Activated naive CD8-positive, alpha-beta T cell treated with anti-CD3 and anti-CD28 coated beads, Interleukin-2, amount 50 U/mL, for 24 hours (primary cell): ENCODE data around the gene RWDD4.
"Not testable (repeated sequence)": the region's sequence is repeated elsewhere in the genome, so short reads cannot be mapped to it uniquely, and the experiment has no call there.

Source experiments
- ATAC-seq: fragments of 150-1000 bp; cut with Tn5 transposase; one replicate; pipeline ENCODE4 v1.10.0; 2021
- DNase-seq: peaks from one replicate; pipeline ENCODE4 v3.0.0; 2021
- H3K27ac Mint-ChIP-seq: one replicate; pipeline ENCODE4 v1.8.0; 2021; ENCODE audit warnings: mild to moderate bottlenecking, mixed read lengths
- H3K27me3 Mint-ChIP-seq: one replicate; pipeline ENCODE4 v1.8.0; 2021; ENCODE audit warnings: mixed read lengths
- H3K36me3 Mint-ChIP-seq: one replicate; pipeline ENCODE4 v1.8.0; 2021; ENCODE audit warnings: low read depth, mixed read lengths
- H3K4me1 Mint-ChIP-seq: one replicate; pipeline ENCODE4 v1.8.0; 2021; ENCODE audit warnings: mixed read lengths
- H3K4me3 Mint-ChIP-seq: one replicate; pipeline ENCODE4 v1.8.0; 2021; ENCODE audit warnings: mild to moderate bottlenecking, moderate library complexity, mixed read lengths
- H3K9me3 Mint-ChIP-seq: one replicate; pipeline ENCODE4 v1.8.0; 2021; ENCODE audit warnings: mixed read lengths

Gene RWDD4

DNA sequence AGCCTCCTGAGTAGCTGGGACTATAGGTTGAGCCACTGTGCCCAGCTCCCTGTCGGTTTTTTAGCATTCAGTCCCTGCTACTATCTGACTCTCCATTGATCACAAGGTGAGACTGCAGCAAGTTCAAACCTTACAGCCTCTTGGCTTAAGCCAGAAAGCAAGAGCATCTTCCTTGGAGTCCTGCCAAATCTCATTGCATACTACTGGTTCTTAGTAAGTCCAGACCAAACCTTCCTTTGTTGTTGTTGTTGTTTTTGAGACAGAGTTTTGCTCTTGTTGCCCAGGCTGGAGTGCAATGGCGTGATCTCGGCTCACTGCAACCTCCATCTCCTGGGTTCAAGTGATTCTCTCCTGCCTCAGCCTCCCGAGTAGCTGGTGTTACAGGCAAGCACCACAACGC, 31.7 kb downstream of the RWDD4 start:
- H3K9me3 Mint-ChIP-seq, DNase-seq, H3K36me3 Mint-ChIP-seq, H3K4me1 Mint-ChIP-seq, H3K27ac Mint-ChIP-seq, ATAC-seq, H3K27me3 Mint-ChIP-seq, H3K4me3 Mint-ChIP-seq: not testable (repeated sequence)

DNA sequence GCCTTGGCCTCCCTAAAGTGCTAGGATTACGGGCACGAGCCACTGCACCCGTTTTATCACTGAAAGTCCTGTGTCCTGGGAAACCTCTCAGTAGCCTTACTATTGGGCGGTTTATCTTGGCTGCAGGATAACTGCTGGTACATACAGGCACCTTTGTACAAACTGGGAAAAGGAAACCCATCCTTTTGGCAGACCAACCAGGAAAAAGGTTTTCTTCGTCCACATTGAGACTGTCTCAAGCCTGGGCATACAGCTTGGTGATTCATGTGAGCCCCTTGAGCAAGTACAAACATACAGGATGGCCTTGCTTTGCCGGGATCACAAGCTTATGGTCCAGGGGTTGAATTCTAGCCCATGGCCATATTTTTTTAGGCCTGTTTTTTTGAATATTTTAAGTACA, 32.8 kb downstream of the RWDD4 start:
- ATAC-seq (no peak), DNase-seq (no peak)
- no peak overlapping the region for H3K27ac Mint-ChIP-seq
- no peaks in the 10 kb centered on the region for H3K36me3 Mint-ChIP-seq
- peaks cover 2% of the 10 kb centered on the region for H3K27me3 Mint-ChIP-seq
- H3K4me3 Mint-ChIP-seq, result no peak overlapping the region
- H3K9me3 Mint-ChIP-seq, result no peaks in the 10 kb centered on the region
- H3K4me1 Mint-ChIP-seq, result no peaks in the 10 kb centered on the region

DNA sequence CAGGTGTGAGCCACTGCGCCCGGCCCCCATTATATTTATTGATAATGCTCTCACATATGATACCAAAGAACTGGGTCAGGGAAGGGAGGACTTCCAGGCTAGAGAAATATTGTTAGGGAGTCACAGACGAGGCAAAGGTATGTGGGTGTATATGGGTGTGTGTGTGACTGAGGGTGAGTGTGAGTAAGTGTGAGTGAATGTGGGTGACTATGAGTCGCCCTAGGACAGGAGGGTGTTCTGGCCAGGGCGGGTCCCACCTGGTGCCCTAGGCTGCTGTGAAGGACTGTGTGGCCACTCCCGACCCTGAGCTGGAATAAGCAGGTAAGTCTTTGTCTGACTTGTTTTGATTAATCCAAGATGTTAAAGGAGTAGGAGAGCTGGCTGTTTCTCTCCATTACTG, 34.4 kb downstream of the RWDD4 start:
- H3K27ac Mint-ChIP-seq, result no peak overlapping the region
- no peak for ATAC-seq
- H3K9me3 Mint-ChIP-seq, result no peaks in the 10 kb centered on the region
- H3K36me3 Mint-ChIP-seq, result no peaks in the 10 kb centered on the region
- no peak overlapping the region for H3K4me3 Mint-ChIP-seq
- peaks cover 2% of the 10 kb centered on the region for H3K27me3 Mint-ChIP-seq
- no peak for DNase-seq
- no peaks in the 10 kb centered on the region for H3K4me1 Mint-ChIP-seq

DNA sequence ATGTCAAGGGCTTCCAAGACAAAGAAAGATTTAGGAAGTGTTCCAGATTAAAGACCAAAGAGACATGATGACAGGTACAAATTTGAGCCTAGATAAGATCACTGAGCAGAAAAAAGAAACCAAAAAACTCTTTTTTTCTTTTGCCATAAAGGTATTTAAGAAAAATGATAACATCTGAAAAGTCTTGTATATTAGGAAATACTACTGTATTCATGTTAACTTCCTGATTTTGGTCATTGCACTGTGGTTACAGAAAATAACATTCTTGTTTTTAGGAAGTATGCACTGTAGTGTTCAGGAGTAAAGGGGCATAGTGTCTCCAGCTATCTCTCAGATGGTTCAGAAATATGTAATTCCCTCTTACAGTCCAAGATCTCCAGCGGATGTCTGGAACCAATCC, 37.1 kb downstream of the RWDD4 start:
- H3K36me3 Mint-ChIP-seq, result no peaks in the 10 kb centered on the region
- no peak for ATAC-seq
- H3K27me3 Mint-ChIP-seq, result peaks cover 2% of the 10 kb centered on the region
- H3K4me3 Mint-ChIP-seq, result no peak overlapping the region
- no peak overlapping the region for H3K27ac Mint-ChIP-seq
- no peaks in the 10 kb centered on the region for H3K4me1 Mint-ChIP-seq
- no peaks in the 10 kb centered on the region for H3K9me3 Mint-ChIP-seq
- DNase-seq, result no peak

DNA sequence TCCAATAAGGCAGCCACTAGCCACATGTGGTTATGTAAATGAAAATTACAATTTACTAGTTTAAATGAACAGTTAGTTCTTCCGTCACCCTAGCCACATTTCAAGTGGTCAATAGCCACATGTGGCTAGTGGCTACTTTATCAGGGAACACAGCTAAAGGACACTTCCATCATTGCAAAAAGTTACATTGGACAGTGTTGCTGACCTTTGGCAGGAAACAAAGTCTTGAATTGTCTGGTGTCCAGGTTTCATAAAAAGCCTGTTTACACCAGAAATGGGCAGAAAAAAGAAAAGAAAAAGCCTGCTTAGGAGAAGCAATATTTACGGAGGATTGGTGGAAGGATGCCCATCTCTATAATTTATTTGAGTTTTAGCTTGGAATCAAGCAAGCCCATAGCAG, 38.6 kb downstream of the RWDD4 start:
- no peaks in the 10 kb centered on the region for H3K4me1 Mint-ChIP-seq

DNA sequence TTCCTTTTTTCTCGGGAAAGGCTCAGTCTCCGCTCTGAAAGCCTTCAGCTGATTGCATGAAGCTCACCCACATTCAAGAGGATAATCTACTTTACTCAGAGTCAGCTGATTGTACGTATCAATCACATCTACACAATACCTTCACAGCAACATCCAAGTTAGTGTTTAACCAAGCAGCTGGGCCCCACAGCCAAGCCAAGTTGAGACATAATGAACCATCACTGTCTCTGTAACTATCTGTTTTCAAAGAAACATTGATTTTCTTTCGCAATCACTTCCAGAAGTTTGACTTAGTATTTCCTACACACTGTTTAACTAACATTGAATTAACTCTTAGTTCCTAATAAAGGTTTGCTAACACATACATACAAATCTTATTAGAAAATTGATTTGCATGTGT, 40.3 kb downstream of the RWDD4 start:
- Mint-ChIP-seq H3K4me1 (no peaks in the 10 kb centered on the region), H3K27me3 (peaks cover 3% of the 10 kb centered on the region), H3K9me3 (no peaks in the 10 kb centered on the region), H3K36me3 (peaks cover 1% of the 10 kb centered on the region), H3K27ac (no peak overlapping the region), H3K4me3 (no peak overlapping the region)
- no peak for ATAC-seq
- no peak for DNase-seq

More for the DNA sequence above, 38.6 kb downstream of the RWDD4 start:
- peaks cover 3% of the 10 kb centered on the region for H3K27me3 Mint-ChIP-seq
- no peak overlapping the region for H3K4me3 Mint-ChIP-seq
- no peak overlapping the region for H3K27ac Mint-ChIP-seq
- peaks cover 1% of the 10 kb centered on the region for H3K36me3 Mint-ChIP-seq
- DNase-seq (no peak), ATAC-seq (no peak)
- H3K9me3 Mint-ChIP-seq, result no peaks in the 10 kb centered on the region

DNA sequence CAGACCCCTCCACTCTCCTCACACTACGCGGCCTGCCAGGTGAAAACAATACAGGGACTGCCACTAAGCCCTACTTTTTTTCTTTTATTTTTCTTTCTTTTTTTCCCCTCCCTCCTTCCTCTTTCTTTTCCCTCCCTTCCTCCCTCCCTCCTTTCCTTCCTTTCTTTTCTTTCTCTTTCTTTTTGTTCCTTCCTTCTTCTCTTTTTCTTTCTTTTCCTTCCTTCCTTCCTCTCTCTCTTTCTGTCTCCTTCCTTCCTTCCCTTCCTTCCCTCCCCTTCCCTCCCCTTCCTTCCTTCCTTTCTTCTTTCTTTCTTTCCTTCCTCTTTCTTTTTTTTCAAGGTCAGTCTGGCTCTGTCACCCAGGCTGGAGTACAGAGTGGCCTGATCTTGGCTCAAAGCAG, 41.9 kb downstream of the RWDD4 start:
- no peak for DNase-seq
- no peak for ATAC-seq
- Mint-ChIP-seq H3K27ac (no peak overlapping the region), H3K27me3 (peaks cover 1% of the 10 kb centered on the region), H3K4me1 (no peaks in the 10 kb centered on the region), H3K36me3 (peaks cover 1% of the 10 kb centered on the region), H3K9me3 (no peaks in the 10 kb centered on the region), H3K4me3 (no peak overlapping the region)

DNA sequence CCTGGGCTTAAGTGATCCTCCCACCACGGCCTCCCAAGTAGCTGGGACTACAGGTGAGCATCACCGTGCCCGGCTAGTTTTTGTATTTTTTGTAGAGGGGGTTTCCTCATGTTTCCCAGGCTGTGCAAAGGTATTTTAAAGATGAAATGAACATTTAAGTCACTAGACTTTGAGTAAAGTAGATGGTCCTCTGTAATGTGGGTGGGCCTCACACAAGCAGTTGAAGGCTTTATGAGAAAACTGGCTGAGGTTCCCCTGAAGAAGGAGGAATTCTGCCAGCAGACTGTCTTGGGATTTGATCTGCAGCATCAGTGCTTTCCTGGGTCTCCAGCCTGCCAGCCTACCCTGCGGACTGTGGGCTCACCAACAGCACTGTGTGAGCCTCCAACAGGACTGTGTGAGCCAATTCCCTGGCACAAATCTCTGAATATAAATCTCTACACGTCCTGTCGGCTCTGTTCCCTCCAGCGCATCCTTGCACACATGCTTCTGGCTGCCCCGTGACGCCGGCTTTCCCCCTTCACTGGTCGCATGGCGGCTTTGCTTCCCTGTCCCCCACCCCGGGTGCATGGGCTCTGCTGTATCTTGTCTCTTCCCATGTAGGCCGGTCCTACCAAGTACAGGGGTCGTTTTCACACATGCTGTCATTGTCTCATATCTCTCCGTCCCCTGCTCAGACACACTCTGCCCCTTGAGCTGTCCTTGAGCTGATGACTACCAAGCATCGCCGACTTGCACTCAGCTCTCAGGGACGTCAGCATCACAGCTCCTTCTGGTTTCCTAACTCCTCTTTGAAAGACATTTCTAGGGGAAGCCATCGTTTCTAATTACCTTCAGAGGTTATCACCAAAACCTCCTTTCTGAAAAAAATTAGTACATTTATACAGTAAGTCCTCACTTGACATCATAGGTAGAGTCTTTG, 46.4 kb downstream of the RWDD4 start:
- Mint-ChIP-seq H3K4me1 (no peaks in the 10 kb centered on the region), H3K27me3 (peaks cover 1% of the 10 kb centered on the region), H3K36me3 (peaks cover 1% of the 10 kb centered on the region), H3K9me3 (no peaks in the 10 kb centered on the region), H3K27ac (no peak overlapping the region), H3K4me3 (no peak overlapping the region)
- DNase-seq (no peak), ATAC-seq (no peak)

DNA sequence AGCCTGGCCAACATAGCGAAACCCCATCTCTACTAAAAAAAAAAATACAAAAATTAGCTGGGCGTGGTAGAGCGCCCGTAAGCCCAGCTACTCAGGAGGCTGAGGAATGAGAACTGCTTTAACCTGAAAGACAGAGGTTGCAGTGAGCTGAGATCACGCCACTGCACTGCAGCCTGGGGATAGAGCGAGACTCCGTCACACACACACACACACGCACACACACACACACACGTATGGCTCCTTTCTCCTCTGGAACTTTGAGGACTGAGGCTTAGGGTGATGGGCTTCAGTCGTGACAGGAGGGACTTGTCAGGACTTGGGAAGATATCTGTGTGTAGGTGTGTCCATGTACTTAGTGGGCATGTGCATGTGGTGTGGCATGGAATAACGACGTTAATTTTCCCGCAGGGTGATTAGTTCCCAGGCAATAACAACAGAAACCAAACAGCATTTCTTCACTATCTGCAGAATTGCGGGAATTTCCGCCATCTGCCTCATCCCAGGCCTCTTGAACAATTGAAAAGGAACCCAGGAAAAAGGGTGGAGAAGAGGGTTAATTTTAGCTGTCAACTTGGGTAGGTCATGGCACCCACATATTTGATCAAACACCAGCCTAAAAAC, 47.7 kb downstream of the RWDD4 start:
- ATAC-seq (no peak), DNase-seq (no peak)
- Mint-ChIP-seq H3K27me3 (peaks cover 1% of the 10 kb centered on the region), H3K4me3 (no peak overlapping the region), H3K36me3 (peaks cover 1% of the 10 kb centered on the region), H3K9me3 (no peaks in the 10 kb centered on the region), H3K4me1 (no peaks in the 10 kb centered on the region), H3K27ac (no peak overlapping the region)

DNA sequence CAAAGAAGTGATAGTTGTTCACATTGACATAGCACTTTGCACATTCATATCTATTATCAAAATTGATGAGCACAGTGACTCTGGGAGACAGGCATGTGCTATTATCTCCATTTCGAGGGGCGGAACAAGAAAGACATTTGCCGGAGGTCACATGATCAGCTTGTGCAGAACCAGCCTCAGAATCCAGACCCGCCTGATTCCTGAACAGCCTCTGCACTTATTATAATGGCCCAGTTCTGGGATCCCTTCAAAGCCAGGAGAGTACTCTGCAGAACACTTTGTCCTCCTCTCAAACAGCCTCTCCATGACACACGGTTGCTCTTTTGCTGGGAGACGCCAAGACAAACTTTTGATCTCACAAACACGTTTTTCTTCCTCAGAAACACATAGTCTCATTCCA, 48.4 kb downstream of the RWDD4 start:
- H3K36me3 Mint-ChIP-seq, result no peaks in the 10 kb centered on the region
- H3K4me1 Mint-ChIP-seq, result no peaks in the 10 kb centered on the region
- H3K4me3 Mint-ChIP-seq, result no peak overlapping the region
- no peak overlapping the region for H3K27ac Mint-ChIP-seq
- no peaks in the 10 kb centered on the region for H3K9me3 Mint-ChIP-seq
- DNase-seq, result no peak
- no peaks in the 10 kb centered on the region for H3K27me3 Mint-ChIP-seq
- ATAC-seq, result no peak

DNA sequence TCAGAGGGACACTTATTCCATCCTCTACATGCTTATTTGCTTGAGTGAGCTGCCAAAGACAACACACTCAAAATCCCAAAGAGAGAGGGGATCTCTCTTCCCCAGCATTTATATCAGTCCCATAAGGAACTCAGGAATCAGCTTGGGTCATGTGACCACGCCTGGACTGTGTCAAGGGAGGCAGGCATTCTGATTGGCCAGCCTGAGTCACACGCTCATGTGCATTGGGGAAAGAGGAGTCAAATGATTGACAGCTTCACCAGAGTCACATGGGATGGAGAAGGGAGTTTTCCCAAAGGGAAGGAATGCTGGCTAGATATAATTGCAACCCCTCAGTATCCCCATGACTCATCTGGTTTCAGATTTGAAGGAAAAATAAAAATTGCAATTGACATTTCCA, 49.0 kb downstream of the RWDD4 start:
- H3K27me3 Mint-ChIP-seq, result no peaks in the 10 kb centered on the region
- DNase-seq (no peak), ATAC-seq (no peak)
- no peak overlapping the region for H3K27ac Mint-ChIP-seq
- H3K4me3 Mint-ChIP-seq, result no peak overlapping the region
- H3K4me1 Mint-ChIP-seq, result no peaks in the 10 kb centered on the region
- H3K36me3 Mint-ChIP-seq, result no peaks in the 10 kb centered on the region
- no peaks in the 10 kb centered on the region for H3K9me3 Mint-ChIP-seq

DNA sequence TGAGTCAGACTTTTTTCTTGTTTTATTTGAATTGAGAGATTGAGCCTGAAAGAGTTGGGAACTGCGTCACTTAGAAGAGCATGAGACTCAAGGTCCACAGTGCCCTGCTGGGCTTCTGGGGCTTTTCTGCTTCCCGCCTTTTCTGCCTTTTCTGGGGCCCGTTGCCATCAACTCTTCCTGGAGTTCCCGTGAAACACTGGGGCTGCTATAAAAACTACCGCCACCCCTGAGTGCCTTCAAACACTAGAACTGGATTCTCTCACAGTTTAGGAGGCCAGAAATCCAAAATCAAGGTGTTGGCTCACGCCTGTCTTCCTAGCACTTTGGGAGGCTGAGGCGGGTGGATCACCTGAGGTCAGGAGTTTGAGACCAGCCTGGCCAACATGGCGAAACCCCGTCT, 49.8 kb downstream of the RWDD4 start:
- no peaks in the 10 kb centered on the region for H3K27me3 Mint-ChIP-seq
- no peak for DNase-seq
- H3K27ac Mint-ChIP-seq, result no peak overlapping the region
- no peak for ATAC-seq
- H3K4me1 Mint-ChIP-seq, result no peaks in the 10 kb centered on the region
- no peaks in the 10 kb centered on the region for H3K36me3 Mint-ChIP-seq
- no peak overlapping the region for H3K4me3 Mint-ChIP-seq
- H3K9me3 Mint-ChIP-seq, result no peaks in the 10 kb centered on the region

DNA sequence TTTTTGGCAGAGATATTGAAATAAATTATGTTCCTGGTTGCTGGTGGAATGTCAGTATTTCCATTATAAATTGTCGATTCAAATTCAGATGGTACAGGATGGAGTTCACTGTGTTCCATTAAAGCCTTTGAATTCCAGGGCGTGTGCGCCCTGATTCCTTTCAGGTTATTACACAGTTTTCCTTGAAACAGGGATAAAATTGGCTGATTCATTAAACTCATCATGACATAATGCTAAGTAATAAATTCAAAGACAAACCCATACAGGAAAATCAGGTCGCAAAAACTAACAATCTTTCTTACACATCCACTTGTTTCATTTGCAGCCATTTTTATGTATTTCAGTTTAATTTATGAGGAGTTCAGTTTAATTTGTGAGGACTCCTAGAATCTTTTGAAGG, 51.1 kb downstream of the RWDD4 start:
- Mint-ChIP-seq H3K9me3 (no peaks in the 10 kb centered on the region), H3K4me1 (no peaks in the 10 kb centered on the region), H3K27me3 (no peaks in the 10 kb centered on the region), H3K27ac (no peak overlapping the region), H3K4me3 (no peak overlapping the region), H3K36me3 (no peaks in the 10 kb centered on the region)
- no peak for ATAC-seq
- no peak for DNase-seq

DNA sequence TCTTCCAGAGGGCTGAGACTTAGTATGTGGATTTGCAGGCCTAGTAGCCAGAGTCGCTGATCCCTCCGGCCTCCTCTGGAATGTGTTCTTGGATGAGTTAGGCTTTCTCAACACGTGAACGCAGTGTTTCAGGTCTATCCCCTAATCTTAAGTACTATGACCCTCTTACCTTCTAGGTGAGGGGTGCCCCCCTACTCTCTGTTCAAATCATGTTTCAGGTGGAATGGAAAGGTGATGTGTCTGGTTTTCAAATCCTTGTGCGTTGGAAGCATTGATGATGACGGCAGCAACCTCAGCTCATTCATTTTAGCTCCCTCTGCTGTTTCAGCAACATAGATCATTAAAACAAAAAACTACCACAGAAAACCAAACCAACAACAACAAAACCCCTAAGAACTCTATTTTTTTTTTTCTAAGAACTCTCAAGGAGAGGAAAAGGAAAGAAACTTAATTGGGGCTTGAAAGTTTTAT, 56.4 kb downstream of the RWDD4 start:
- no peak overlapping the region for H3K27ac Mint-ChIP-seq
- ATAC-seq (no peak), DNase-seq (no peak)
- H3K36me3 Mint-ChIP-seq, result no peaks in the 10 kb centered on the region
- H3K27me3 Mint-ChIP-seq, result no peaks in the 10 kb centered on the region
- no peaks in the 10 kb centered on the region for H3K4me1 Mint-ChIP-seq
- no peak overlapping the region for H3K4me3 Mint-ChIP-seq
- H3K9me3 Mint-ChIP-seq, result no peaks in the 10 kb centered on the region

DNA sequence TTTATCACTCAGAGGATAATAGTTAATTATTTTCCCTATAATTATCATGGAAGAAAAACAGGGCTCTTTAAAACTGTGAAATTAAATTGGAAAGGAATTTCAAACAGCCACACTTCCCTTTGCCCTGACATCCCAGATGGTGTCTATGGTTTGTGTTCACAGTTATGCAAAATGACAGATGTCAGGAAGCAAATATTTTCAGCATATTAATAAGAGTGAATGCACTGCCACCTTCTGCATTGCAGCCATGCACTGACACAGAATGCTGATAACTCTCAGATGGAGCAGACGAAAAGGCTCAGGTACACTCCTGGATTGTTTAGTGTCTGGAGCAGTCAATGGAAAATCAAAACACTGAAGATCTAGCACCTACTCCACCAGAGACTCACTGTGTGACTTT, 57.6 kb downstream of the RWDD4 start:
- H3K4me1 Mint-ChIP-seq, result no peaks in the 10 kb centered on the region
- no peaks in the 10 kb centered on the region for H3K36me3 Mint-ChIP-seq
- no peak for DNase-seq

More for the DNA sequence above, 57.6 kb downstream of the RWDD4 start:
- H3K9me3 Mint-ChIP-seq, result no peaks in the 10 kb centered on the region
- no peak overlapping the region for H3K27ac Mint-ChIP-seq
- ATAC-seq, result no peak
- H3K4me3 Mint-ChIP-seq, result no peak overlapping the region
- H3K27me3 Mint-ChIP-seq, result no peaks in the 10 kb centered on the region
